Prostate gland (tissue), 2 donors: ENCODE data around the gene PTGER1. TPM values are rescaled to one million over a fixed set of nuclear protein-coding genes. Genes with fewer than 3 reads are reported as not detected.

Source experiments
- DNase-seq: peaks from one replicate; pipeline ENCODE4 v3.0.0-alpha.2; 2019; ENCODE audit warnings: low spot score
- H3K27ac ChIP-seq, 2 donors: fragments of 200-600 bp; sonication (generic); 2 replicates each; pipeline ENCODE4 v1.5.1; 2017 to 2019
- H3K27me3 ChIP-seq: fragments of 200-600 bp; sonication (generic); replicated peaks from 2 replicates; pipeline ENCODE4 v1.5.1; 2019; ENCODE audit not compliant: insufficient read depth
- H3K36me3 ChIP-seq, 2 donors: fragments of 200-600 bp; sonication (generic); 1 replicate in 1 of 2; 2 replicates in 1 of 2; pipeline versions ENCODE4 v1.5.1 to v1.8.1; 2017 to 2019
- H3K4me1 ChIP-seq: fragments of 200-600 bp; sonication (generic); replicated peaks from 2 replicates; pipeline ENCODE4 v1.5.1; 2019
- H3K4me3 ChIP-seq, 2 donors: fragments of 200-600 bp; sonication (generic); 2 replicates each; pipeline ENCODE4 v1.5.1; 2017 to 2019
- H3K9me3 ChIP-seq: fragments of 200-600 bp; sonication (generic); 2 replicates; pipeline ENCODE4 v1.5.1; 2017
- CTCF ChIP-seq, 4 experiments: fragments of 200-600 bp in 2 of 4; fragments of 450-650 bp in 2 of 4; sonication (generic) in 2 of 4; IDR thresholded peaks; 1 replicate in 3 of 4; 2 replicates in 1 of 4; pipeline ENCODE4 v1.5.1; 2016 to 2019; ENCODE audit warnings: antibody characterized with exemption in 4 of 4, mild to moderate bottlenecking in 2 of 4, moderate library complexity in 2 of 4
- POLR2A ChIP-seq: fragments of 450-650 bp; IDR thresholded peaks from one replicate; pipeline ENCODE4 v1.6.1; 2016; ENCODE audit warnings: antibody characterized with exemption, mild to moderate bottlenecking
- POLR2AphosphoS5 ChIP-seq: sonication (generic); formaldehyde crosslinking; IDR thresholded peaks from one replicate; pipeline ENCODE4 v1.6.1; 2017; ENCODE audit warnings: antibody characterized with exemption
- WGBS: methylation state at CpG from one replicate; pipeline ENCODE4 v1.1.5; 2018; 5-methylcytosine and 5-hydroxymethylcytosine counted together
- intact Hi-C: fragments of 100-400 bp; cut with DNase I; formaldehyde crosslinking; loops from one replicate; pipeline ENCODE4 v1.14.2; 2022
- total RNA-seq, 2 donors: library from RNA; depleted of rRNA; stranded (reverse); fragments of >200 nt; gene quantifications; one replicate each; pipeline ENCODE4 v1.1.0, GENCODE V29; 2016

The PTGER1 gene
- total RNA-seq, 2 donors from 2014 or later = 1.0 TPM; not detected in 1

GRCh38 chr19:14502334-14503092, 27.4 kb upstream of the PTGER1 start:
- Histone ChIP-seq H3K4me1 (peaks cover under 1% of the 10 kb centered on the region), H3K9me3 (no peaks in the 10 kb centered on the region), H3K4me3 (no peak overlapping the region), H3K36me3 (no peaks in the 10 kb centered on the region), H3K27ac (no peak overlapping the region), H3K27me3 (no peaks in the 10 kb centered on the region)
- DNase-seq = no peak
- WGBS = 80% methylated on average over 11 of the region's 11 CpGs
- TF ChIP-seq POLR2AphosphoS5 (no peak), CTCF (IDR thresholded peaks at IDR 0.05) (no peak), POLR2A (no peak)
- intact Hi-C loops = no loop called here

- no peaks in the 10 kb centered on the region for H3K36me3 ChIP-seq
- intact Hi-C loops = no loop called here
- H3K9me3 ChIP-seq = no peaks in the 10 kb centered on the region
- H3K4me1 ChIP-seq = peaks cover 11% of the 10 kb centered on the region
- H3K4me3 ChIP-seq = no peak overlapping the region
- H3K27me3 ChIP-seq = no peaks in the 10 kb centered on the region
- no peak for DNase-seq
- 41% methylated on average over 6 of the region's 6 CpGs for WGBS
- H3K27ac ChIP-seq = peak overlapping the region; percentile 70 to 81
- TF ChIP-seq POLR2AphosphoS5 (no peak), CTCF (IDR thresholded peaks at IDR 0.05) (no peak), POLR2A (no peak)
Measured at GRCh38 chr19:14497228-14497921, 22.2 kb upstream of the PTGER1 start.

- no peaks in the 10 kb centered on the region for H3K27me3 ChIP-seq
- 20% methylated on average over 7 of the region's 7 CpGs for WGBS
- intact Hi-C loops = no loop called here
Measured at GRCh38 chr19:14496834-14497227, 21.7 kb upstream of the PTGER1 start.

DNA sequence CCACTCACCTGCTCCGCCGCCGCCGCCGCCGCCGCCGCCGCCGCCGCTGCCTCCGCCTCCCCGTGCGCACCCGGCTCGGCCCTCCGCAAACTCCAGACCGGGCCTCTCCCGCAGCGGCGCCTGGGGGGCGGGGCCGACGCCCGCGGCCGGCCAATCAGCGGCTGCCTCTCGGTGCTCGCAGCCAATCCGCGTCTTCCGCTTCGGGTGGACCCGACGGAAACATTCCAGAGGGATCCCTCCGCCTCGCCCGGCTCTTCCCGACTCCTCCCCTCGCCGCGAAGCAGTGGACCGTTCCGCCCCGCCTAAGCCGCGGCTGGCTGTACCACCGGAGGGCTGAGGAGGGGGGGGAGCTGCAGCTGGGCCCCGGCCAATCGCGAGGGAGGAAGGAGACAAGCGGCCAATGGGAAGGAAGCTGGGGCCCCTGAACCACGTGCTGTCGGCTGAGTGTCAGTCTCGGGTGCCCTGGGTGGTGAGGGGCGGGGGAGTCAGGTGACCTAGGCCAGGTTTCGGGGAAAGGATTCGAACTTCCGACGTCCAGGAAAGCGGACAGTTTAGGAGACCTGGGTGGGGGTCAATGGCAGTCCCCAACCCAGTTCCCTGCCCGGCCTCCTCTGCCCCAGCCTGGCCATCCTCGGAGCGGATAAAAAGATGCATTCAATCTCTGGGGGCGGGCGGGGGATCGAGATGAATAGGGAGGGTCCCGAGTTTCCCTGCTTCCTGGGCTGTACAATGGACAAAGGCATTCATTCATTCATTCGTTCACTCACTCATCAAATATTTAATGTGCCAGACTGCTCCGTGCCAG, 21.1 kb upstream of the PTGER1 start, which contains the start of gene GIPC1:
GIPC1 (minus strand) TSS at position 99 of the 805 bp plus-strand sequence. CDS start 13,151 bp downstream, outside the sequence.
- H3K27me3 ChIP-seq = no peaks in the 10 kb centered on the region
- no peaks in the 10 kb centered on the region for H3K9me3 ChIP-seq
- H3K4me3 ChIP-seq = peak within 1 kb of the TSS; percentile 67 to 86
- DNase-seq = peak; percentile 96
- 2% methylated on average over 61 of the region's 71 CpGs for WGBS
- H3K27ac ChIP-seq = peak within 1 kb of the TSS; percentile 70 to 81
- H3K36me3 ChIP-seq = no peaks in the 10 kb centered on the region
- intact Hi-C loops = no loop called here
- peak; percentile 95 for TF ChIP-seq POLR2AphosphoS5
- peak; percentile 82 for TF ChIP-seq POLR2A
- no peak for TF ChIP-seq CTCF (IDR thresholded peaks at IDR 0.05)
- peaks cover 11% of the 10 kb centered on the region for H3K4me1 ChIP-seq

More at GRCh38 chr19:14496834-14497227, 21.7 kb upstream of the PTGER1 start:
- TF ChIP-seq CTCF (IDR thresholded peaks at IDR 0.05) (no peak), POLR2AphosphoS5 (no peak), POLR2A (no peak)
- H3K4me3 ChIP-seq = peak overlapping the region in 1 of 2 donors; percentile 67
- peak overlapping the region; percentile 70 to 81 for H3K27ac ChIP-seq
- no peaks in the 10 kb centered on the region for H3K36me3 ChIP-seq
- DNase-seq = no peak
- peaks cover 11% of the 10 kb centered on the region for H3K4me1 ChIP-seq
- no peaks in the 10 kb centered on the region for H3K9me3 ChIP-seq
